NOMO-1 (cell line): ENCODE measurements around the gene MFAP2.

Source experiments
- DNase-seq, 2 experiments: peaks; one replicate each; lab custom pipeline; 2025; ENCODE audit not compliant: unreplicated experiment in 2 of 2; lab: John Stamatoyannopoulos, UW

Gene MFAP2

GRCh38 chr1:16980473-16981268 is at the start of gene MFAP2:
Gene MFAP2, minus strand, starts transcription at chr1:16980620. Its CDS starts 2,347 bp downstream, at chr1:16978273.
- DNase-seq: no peak

- DNase-seq: no peak
Observed at GRCh38 chr1:17030206-17030605, 49.8 kb upstream of the MFAP2 start.

GRCh38 chr1:17028662-17029188 is 48.3 kb upstream of the MFAP2 start:
- no peak for DNase-seq

- no peak for DNase-seq
Observed at GRCh38 chr1:17027900-17028299, 47.5 kb upstream of the MFAP2 start.

GRCh38 chr1:17027403-17027802 is 47.0 kb upstream of the MFAP2 start:
- DNase-seq: no peak

GRCh38 chr1:17024721-17025120 is 44.3 kb upstream of the MFAP2 start:
- no peak for DNase-seq

- DNase-seq: no peak
Observed at GRCh38 chr1:17023573-17023972, 43.2 kb upstream of the MFAP2 start.

GRCh38 chr1:17023102-17023501 is 42.7 kb upstream of the MFAP2 start:
- DNase-seq: peak; percentile 25 to 84

- DNase-seq: no peak
Observed at GRCh38 chr1:17021896-17022295, 41.5 kb upstream of the MFAP2 start.

- DNase-seq: no peak
Observed at GRCh38 chr1:17020502-17020901, 40.1 kb upstream of the MFAP2 start.

- DNase-seq: no peak
Observed at GRCh38 chr1:17018849-17019248, 38.4 kb upstream of the MFAP2 start.

GRCh38 chr1:17017435-17017834 is 37.0 kb upstream of the MFAP2 start:
- DNase-seq: no peak

- no peak for DNase-seq
Observed at GRCh38 chr1:17016317-17016661, 35.9 kb upstream of the MFAP2 start.

- DNase-seq: no peak
Observed at GRCh38 chr1:17014671-17015567, 34.5 kb upstream of the MFAP2 start.

GRCh38 chr1:17013491-17014320 is 33.3 kb upstream of the MFAP2 start:
- DNase-seq: peak; percentile 70 to 74

GRCh38 chr1:17012775-17013490 is 32.5 kb upstream of the MFAP2 start:
- no peak for DNase-seq

GRCh38 chr1:17011439-17012307 is 31.3 kb upstream of the MFAP2 start, which contains the start of gene ATP13A2:
Gene ATP13A2, minus strand, starts transcription at chr1:17011928. Its CDS starts 190 bp downstream, at chr1:17011738.
- peak; percentile 51 to 67 for DNase-seq

GRCh38 chr1:17011092-17011438 is 30.6 kb upstream of the MFAP2 start:
- DNase-seq: no peak

GRCh38 chr1:17009706-17010105 is 29.3 kb upstream of the MFAP2 start:
- DNase-seq: peak; percentile 9 to 11
